RCC 7860 (cell line): ENCODE results near the gene TSHZ2.

Experiments
- DNase-seq: peaks from one replicate; pipeline ENCODE4 v3.0.0-alpha.2; 2015; ENCODE audit warnings: low spot score
- FAIRE-seq: peaks from 2 replicates; lab custom pipeline; 2012; peaks lifted over from hg19 to GRCh38; lab: Jason Lieb, UNC

TSHZ2 gene

DNA sequence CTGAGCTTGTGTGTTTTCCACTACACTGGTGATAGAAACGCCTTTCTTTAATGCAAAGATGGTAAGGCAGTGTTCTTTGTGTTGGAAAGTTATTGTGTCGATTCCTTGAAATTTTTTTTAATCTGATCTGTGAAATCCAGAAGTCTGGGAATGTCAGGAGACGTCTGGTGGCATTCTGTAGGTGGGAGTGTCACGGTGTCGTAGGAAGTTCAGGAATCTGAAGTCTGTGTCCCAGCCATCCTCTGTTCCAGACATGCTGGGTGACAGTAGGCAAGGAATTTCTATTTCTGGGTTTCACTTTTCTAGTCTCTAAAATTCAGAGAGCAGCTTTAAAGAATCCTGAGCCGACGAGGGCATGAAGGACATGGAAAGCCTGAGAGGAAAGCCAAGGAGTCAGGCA lies 397.7 kb downstream of the TSHZ2 start:
- no peak for DNase-seq
- FAIRE-seq: no peak

DNA sequence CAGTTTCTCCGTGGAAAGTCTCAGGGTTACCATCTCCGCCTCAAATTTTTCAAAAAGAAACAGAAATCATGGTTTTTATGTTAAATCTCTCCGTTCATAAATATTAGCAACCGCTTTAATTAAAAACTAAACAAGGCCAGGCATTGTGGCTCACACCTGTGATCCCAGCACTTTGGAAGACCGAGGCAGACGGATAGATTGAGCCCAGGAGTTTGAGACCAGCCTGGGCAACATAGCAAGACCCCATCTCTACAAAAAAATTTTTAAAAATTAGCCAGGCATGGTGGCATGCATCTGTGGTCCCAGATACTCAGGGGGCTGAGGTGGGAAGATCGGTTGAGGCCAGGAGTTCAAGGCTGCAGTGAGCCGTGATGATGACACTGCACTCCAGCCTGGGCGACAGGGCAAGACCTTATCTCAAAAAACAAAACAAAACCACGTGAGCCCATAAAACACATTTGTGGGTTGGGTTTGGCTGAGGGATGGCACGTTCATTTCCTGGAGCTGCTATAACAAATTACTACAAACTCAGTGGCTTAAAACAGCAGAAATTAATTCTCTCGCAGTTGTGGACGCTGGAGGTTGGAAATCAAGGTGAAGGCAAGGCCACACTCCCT lies 398.3 kb downstream of the TSHZ2 start:
- DNase-seq (no peak), FAIRE-seq (no peak)

DNA sequence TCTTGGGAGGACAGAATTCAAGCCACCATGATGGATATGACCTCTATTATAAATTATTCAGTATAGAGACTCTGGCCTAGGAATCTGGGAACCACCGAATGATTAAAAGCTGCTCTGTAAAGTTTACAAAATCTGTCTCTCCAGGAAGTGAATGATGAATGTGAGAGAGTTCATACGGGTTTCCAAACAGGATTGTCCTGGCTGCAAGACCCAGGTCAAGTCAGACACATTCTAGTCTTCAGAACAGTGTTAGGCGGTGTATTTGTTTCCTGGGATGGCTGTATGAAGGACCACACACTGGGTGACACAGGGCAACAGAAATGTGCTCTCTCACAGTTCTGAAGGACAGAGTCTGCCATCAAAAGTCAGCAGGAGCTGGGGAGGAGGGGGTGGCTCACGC lies 399.1 kb downstream of the TSHZ2 start:
- FAIRE-seq: no peak
- no peak for DNase-seq

DNA sequence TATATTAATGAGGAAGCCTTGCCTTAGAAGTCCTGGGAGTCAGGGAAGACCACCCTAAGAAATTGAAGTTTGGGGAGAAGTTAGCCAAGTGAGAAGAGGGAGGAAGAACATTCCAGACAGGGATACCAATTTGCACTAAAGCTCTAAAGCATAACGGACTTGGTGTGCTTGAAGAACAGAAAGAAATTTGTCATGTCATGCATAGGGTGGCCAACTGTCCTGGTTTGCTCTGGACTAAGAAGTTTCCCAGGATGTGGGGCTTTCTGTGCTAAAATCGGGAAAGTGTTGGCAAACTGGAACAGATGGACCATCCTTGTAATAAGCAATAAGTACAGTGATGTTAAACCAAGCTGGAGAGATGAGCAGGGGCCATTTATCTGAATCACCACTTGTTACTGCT lies 403.9 kb downstream of the TSHZ2 start:
- no peak for FAIRE-seq

DNA sequence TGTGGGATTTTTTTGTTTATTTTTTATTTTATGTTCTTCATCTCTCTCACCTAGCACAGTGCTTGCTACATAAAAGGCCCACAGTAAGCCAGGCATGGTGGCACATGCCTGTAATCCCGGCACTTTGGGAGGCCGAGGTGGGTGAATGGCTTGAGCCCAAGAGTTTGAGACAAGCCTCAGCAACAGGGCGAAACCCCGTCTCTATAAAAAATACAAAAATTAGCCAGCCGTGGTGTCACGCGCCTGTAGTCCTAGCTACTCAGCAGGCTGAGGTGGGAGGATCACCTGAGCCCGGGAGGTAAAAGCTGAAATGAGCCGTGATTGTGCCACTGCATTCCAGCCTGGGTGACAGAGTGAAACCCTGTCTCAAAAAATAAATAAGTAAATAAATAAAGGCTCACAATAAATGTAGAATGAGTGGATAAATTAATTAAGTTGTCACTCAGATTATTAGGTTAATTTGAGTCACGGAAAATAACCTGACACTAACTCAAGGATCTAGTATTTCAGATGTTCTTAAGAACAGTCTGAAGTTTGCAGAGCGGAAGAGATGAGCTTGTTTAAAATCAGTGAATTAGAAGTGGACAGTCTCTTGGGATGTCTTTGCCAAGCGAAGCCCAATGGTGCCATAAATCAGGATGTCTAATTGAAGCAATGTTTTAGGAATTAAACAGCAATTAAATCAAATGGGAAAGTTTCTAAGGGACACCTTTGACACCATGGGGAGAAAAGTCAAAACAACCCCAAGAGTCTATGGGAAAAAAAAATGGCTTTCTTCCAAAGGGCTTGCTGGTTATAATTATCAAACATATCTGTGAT lies 407.1 kb downstream of the TSHZ2 start:
- FAIRE-seq: no peak
- DNase-seq: no peak

More for the DNA sequence above, 403.9 kb downstream of the TSHZ2 start:
- no peak for DNase-seq

DNA sequence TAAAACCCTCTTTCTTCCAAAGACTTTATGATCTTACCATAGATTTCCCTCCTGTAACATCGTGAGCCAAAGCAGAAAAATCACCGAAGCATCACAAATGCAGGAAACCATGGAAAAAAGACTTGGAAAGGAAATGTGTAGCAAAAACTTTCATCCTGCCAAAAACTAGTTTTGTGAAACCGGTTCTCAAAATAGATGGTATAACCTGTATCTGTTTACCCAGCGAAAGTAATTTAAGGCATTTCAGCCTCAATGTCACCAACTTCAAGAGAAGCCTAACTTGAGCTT lies 407.6 kb downstream of the TSHZ2 start:
- FAIRE-seq (no peak), DNase-seq (no peak)

DNA sequence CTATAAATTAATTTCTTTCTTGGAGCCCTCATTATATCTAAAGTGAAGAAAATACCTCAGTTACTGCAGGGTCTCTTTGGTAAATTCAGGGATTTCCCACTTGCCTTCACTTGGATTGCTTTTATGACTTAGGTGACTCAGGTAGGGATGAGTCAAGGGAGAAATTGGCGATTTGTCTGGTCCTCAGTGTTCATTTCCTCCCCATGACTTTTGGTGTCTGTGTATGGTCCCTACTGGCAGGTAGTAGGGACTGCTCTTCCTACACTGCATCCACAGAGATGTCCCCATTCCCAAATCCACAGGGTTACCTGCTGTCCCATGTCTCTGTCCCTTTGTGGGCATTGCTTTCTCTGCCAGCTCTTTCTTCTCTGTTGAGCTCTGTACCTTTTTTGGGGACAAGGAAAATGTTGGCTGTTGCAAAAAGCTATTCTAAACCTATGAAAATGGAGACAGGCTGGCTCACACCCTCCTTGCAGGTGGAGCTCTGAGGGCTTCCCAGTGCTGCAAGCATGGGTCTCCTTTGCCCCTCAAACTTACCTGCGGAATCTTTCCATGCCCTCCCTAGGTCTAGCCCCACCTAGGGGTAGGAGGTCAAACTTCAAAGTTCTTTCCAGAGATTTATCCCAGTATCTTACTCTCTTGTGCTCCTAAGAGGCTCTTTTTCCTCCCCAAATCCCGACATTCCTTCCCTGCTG lies 409.6 kb downstream of the TSHZ2 start:
- DNase-seq: no peak
- no peak for FAIRE-seq

DNA sequence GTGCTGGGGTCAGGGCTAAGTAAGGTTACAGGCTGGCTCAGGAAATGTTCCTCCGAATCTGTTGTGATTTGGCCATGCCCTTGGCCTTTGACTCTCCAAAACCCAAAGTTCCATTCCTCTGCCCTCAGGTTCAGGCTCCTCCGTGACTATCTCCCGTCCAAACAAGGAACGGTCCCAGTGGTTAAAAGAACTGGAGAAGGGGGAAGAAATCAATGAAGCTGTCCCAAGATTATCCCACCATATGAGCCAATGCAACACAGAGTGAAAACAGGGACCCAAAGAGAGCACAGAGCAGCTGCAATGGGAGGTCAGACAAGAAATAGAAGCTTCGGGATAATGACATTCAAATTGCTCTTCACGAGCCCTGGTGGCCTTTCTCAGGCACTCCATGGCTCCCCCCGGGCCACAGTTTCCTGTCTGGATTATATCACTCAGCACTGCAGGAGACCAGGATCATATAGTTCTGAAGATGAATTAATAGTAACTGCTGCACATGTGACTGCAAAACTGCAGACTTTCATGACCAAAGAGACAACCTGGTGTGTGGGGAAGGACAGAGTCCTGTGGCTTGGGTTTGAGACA lies 410.2 kb downstream of the TSHZ2 start:
- FAIRE-seq (no peak), DNase-seq (no peak)

DNA sequence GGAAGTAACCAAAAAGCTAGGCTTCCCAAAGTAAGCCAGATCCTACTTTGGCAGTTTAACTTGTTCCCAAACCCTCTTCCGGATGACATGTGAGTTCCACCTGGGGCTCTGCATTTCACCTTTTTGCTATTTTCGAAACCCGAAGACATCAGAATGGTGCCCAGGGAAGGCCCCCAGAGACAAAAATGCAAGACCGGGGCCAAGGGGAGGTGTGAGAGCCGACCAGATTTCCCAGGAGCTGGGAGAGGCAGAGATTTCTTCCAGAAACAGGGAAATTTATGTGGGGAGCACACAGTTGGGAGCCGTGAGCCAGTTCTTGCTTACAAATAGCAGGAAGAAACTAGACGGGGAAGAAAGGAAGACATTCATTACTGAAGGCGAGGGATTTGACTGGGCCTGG lies 411.8 kb downstream of the TSHZ2 start:
- DNase-seq: no peak
- no peak for FAIRE-seq

DNA sequence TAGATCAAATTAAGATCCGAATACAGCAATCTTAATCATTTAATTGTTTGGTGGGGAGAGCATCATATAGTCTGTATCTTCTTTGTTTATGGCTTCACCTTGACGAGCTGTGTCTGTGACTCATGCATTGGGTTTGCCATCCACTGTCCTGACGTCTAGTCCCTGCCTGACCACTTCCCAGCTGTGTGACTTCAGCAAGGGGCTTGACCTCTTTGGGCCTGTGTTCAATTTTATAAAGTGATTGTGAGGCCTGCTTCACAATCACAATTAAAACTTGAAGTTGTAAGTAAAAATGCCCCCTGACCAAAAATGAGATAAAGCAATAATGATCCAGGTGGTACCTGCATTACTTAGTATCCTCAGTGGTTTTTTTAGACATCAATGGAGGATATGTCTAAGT lies 412.2 kb downstream of the TSHZ2 start:
- FAIRE-seq (no peak), DNase-seq (no peak)

DNA sequence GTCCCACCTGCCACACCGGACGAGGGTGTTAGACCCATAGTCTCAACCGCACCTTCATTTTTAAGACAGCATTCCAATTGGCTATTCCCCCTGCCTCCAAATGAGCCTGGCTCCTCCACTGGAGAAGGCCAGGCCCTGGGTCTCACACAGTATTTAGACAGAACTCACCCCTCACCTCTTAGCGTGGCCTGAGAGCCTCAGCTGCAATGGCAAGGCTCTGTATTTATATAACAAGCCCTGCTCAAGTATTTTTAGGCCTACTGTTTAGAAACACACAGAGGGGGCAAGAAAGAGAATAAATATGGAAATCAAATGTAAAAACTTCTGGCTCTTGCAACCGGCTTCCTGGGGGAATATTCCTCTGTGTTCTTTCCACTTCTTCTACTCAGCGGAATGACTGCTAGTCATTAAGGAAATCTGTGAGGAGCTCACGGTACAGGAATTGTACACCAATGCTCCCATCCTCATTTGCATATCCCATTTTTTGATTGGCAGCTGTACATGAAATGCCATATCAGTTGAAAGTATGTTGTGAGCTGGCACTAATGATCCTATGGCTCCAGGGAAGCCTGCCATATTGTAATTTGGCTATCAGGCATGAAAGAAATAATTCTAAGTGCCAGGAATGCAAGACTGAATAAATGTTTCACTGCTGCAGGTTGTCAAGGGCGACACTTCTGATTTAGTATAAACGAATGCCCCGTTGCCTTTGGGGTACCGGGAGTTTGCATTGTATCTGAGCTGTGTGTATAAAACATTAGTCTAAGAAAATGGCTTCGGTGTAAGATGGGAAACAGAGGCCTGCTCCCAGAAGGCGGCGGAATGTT lies 414.0 kb downstream of the TSHZ2 start:
- FAIRE-seq (no peak), DNase-seq (no peak)

DNA sequence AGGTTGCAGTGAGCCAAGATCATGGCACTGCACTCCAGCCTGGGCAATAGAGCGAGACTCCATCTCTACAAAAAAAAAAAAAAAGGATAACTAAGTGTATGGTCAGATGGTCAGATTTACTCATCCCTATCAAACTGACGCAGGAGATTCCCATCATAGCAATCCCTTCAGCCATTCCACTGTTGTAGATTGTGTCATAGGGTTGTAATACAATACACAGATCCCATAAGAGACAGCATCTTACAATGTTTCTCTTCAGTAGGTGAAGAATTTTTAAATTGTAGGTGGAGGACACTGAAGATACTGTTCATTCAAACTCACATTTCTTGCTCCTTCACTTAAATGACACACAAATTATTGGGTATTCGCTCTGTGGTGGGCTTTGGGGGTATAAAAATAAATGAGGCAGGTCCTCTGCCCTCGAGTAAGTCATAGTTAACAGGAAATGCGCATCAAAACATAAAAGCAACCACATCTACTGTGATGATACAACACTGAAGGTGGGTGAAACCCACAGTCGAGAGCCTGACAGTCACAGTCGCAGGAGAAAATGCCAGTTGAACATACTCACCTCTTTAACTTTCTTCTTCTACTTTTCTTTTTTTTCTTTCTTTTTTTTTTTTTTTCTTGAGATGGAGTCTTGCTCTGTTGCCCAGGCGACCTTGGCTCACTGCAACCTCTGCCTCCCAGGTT lies 416.0 kb downstream of the TSHZ2 start:
- FAIRE-seq: no peak
- no peak for DNase-seq

DNA sequence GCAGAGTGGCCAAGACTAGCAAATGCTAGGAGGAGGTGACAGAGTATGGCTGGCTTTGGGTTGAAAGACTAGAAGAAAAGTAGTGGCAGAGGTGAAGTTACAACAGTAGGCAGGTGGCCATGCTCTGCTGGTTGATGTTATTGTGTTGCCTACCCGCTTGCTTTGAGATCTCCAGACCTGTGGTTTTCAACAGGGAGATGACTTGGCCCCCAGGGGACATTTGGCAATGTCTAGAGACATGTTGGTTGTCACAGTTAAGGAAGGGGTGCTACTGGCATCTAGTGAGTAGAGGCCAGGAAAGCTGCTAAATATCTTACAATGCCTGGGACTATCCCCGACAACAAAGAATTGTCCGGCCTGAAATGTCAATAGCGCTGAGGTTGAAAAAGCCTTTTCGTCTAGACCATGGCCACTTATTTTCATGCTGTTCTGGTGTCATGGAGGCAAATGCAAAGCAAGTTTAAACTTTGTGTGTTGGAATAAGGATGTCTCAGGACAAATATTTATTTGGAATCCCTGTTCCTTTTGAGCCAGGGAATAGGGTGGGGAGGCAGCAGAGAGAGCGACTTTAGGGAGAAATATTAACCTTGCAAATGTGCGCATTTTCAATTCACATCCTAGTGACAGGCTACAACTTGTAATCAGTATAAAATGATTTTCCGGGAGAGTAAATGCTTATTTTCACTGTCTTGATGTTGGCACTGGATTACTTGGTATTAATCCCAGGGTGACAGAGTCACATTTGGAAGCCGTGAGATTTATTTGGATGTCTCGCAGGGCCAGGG lies 417.6 kb downstream of the TSHZ2 start:
- FAIRE-seq (no peak), DNase-seq (no peak)

DNA sequence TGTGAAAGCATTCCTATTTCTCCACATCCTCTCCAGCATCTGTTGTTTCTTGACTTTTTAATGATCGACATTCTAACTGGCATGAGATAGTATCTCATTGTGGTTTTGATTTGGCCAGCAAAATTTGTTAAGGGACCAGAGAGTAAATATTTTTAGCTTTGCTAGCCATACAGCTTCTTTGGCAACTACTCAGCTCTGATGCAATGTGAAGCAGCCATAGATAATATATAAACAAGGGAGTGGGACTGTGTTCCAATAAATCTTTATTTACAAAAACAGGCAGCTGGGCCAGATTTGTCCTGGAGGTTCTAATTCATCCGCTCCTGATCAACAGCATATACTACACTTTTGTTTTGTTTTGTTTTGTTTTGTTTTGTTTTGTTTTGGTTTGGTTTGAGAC lies 418.6 kb downstream of the TSHZ2 start:
- DNase-seq (no peak), FAIRE-seq (no peak)

DNA sequence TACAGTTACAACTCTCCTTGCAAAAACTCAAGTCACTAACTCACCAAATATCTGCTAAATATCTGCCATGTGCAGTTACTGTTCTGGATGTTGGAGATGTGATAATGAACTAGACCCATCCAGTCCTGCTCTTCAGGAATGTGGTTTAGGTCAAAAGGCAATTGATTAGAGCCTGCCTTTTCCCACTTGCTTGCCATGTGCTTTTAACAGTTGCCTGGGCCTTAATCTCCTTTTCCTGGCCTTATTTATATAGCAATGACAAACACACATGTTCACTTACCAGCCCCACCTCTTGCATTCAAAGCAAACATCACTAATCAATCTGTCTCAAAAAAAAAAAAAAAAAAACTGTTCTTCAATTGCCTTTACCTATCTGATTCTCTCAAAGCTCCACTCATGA lies 422.3 kb downstream of the TSHZ2 start:
- DNase-seq: no peak
- FAIRE-seq: no peak

DNA sequence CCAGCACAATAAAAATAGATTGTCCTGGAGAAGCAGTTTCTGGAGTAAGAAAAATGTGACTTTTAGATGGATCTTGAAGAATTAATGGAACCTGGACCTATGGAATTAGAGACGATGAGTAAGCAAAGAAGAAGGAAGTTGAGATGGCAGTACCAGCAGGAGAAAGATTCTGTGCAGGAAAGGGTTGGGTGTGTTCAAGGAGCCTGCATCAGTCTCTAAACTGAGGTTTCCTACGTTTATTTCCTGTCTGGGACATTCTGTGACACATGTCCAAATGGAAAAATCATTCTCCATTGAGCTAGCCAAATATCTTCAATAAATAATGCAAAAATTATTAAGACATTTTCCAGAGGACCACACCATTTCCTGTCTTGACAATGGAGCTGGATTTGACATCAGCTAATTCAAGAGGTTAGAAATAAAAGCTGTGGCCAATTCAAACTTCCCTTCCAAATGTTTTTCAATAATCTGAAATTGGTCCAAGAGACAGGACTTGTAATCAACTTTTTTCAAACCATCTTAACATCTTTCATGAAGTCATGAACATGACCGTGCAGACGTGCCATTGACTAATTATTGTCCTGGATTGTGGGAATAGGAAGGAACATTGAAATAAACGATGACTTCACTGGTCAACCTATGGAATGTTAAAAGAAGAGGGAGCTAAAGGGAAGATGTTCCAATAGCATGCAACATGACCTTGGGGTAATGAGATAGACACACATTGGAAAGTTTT lies 423.2 kb downstream of the TSHZ2 start:
- FAIRE-seq (no peak), DNase-seq (no peak)

DNA sequence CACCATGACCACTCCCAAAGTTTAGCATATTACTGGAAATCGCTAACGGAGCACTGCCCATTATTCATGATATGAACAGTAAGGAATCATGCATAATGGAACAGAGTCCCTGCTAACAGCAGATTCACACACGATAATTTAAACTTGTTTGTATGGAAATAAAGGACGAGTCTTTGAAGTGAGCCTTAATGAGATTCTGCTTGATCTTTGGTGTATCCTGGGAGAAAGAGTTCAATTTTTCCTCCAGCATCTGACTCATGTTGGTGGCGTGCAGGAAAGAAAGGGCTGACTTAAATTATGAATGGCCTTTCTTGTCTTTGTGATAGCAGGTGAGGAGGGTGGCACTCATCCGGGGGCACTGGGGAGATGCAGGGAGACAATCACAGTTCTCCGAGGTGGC lies 426.9 kb downstream of the TSHZ2 start:
- FAIRE-seq (no peak), DNase-seq (no peak)

DNA sequence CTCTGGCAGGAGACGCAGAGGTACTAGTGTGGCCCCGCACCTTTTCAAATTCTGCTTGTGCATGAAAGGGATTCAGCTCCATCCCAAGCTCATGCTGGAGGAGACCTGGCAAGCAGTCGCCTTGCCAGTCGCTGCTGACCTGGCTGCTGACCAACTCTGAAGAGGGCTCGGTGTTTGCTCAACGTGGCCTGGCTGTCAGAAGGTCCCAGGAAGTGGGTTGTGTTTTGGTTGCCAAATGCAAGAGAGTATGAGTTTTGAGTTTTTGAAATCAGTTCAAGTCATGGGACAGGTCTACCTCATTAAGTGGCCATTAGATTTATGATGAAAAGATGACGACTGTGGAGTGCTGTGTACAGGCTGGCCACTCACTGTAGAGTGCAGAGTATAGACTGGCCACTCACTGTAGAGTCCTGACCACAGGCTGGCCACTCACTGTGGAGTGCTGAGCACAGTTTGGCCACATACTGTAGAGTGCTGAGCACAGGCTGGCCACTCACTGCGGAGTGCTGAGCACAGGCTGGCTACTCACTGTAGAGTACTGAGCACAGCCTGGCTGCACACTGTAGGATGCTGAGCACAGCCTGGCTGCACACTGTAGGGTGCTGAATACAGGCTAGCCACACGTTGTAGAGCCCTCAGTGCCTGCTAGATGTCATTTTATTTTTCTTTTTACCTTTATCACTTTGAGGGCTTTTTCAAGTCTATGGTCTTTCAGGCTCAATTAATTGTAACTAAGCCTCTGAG lies 427.6 kb downstream of the TSHZ2 start:
- no peak for DNase-seq
- FAIRE-seq: no peak
